ENCODE data around the gene CTDSP2.

DNA sequence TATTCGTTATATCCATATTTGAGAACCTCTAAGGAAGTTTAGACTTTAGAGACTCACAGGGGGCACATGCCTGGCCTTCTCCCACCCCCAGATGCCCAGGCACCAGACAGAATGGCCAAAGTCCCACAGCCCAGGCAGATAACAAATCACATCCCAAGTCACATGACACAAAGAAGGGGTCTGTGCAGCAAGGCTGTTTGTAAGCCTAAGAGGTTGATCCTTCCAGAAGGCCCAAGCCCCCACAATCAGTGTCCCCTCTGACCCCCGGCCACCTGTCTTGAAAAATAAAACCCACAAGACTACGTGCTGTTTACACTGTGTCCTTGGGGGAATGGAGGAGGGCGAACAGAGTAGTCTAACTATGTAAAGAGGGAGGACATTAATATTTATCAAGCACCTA, 5.1 kb downstream of the CTDSP2 start:
- peak; percentile 47; the same call in 1 of the 2 replicates for TF ChIP-seq GATA2 (IDR thresholded peaks at IDR 0.05; ENCODE audit: low read depth, low read length)
- no peak for TF ChIP-seq GATA3 (IDR thresholded peaks at IDR 0.05; ENCODE audit: low read depth, low read length)

All from SH-SY5Y (cell line).